ENCODE data around the gene NCOR2. TPM values are rescaled to one million over a fixed set of nuclear protein-coding genes. Genes with fewer than 3 reads are reported as not detected.

The NCOR2 gene
- total and polyA plus RNA-seq, 2 of the 8 experiments (the other 6 are each of a cell fraction or from before 2014, with no cell fraction given) = 14.8 to 275 TPM

DNA sequence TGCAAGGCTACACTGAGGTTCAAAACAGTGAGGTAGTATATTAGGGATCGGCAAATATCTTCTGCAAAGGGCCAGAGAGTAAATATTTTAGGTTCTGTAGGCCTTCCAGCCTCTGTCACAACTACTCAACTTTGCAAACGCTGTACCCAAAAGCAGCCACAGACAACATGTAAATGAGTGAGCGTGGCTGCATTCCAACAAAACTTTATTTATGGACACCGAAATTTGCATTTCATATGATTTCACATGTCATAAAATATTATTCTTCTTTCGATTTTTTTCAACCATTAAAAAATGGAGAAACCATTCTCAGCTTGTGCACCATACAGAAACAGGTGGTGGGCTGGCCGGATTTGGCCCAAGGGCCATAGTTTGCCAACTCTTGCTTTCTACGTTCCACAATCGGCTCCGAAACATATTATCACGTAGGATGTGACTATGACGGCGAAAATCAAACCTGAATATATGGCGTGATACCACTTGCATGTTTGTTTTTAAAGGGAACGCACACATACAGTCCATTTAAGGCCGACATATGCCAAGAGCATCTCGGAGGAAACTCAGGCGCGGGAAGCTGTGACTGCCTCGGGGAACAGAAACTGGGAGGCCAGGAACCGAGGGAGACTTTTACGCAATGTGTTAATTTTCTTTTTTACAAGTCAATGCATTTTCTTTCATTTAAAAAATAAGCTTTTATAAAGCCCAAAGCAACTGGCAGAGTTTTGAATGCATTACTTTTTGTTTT lies 7.1 kb downstream of the NCOR2 start:
- POLR2A ChIA-PET (ENCODE audit: partially characterized antibody) = interaction anchor here (0.9 to 1.0 kb wide), 3 partner anchors 16 to 60 kb away, joined by 4 to 5 read pairs (median 5); no protein-coding TSS in a partner anchor
- CTCF ChIA-PET (ENCODE audit: partially characterized antibody) = interaction anchor here (0.6 to 1.0 kb wide), 5 partner anchors 10 to 603 kb away, joined by 3 to 6 read pairs (median 3); no protein-coding TSS in a partner anchor
- no peak for FAIRE-seq
- Histone ChIP-seq H3K4me1 (replicated peaks in 1 of 4; ENCODE audit: control insufficient read depth in 3 of 4, insufficient read depth in 4 of 4, low read length in 3 of 4) (peaks cover 21 to 53% (median 37%) of the 10 kb centered on the region in 4 experiments), H3K4me2 (ENCODE audit: insufficient read depth in 1 of 2, low read depth in 2 of 2, low read length in 2 of 2) (peak overlapping the region; percentile 36 to 53; a peak in 3 of 4 replicates), H3K23me2 (ENCODE audit: low read depth, low read length) (peaks cover 2% of the 10 kb centered on the region; the same call in 1 of the 2 replicates), H4K91ac (replicated peaks; ENCODE audit: insufficient read length, low read length) (no peak overlapping the region), H4K8ac (ENCODE audit: extremely low read depth, insufficient read depth, low read length) (no peak overlapping the region), H3K9ac (replicated peaks in 1 of 4; ENCODE audit: extremely low read depth in 1 of 4, low read depth in 3 of 4, low read length in 3 of 4) (no peak overlapping the region), H2BK12ac (ENCODE audit: low read depth, low read length) (no peak overlapping the region), H3K79me2 (ENCODE audit: control insufficient read depth in 1 of 2, insufficient read depth in 2 of 2, low read length in 2 of 2) (peaks cover 85 to 99% of the 10 kb centered on the region in 2 experiments), H3K56ac (replicated peaks; ENCODE audit: insufficient read length, low read depth, low read length) (no peak overlapping the region), H3K4me3 (ENCODE audit: extremely low read depth in 1 of 4, insufficient read depth in 2 of 4, low read depth in 3 of 4, low read length in 4 of 4) (peak overlapping the region in 1 of 4 experiments; percentile 11; a peak in 3 of 8 replicates), H3K14ac (ENCODE audit: insufficient read length) (no peak overlapping the region), H3K4ac (replicated peaks; ENCODE audit: insufficient read length, low read depth, low read length) (no peak overlapping the region), H3K23ac (ENCODE audit: insufficient read length) (no peak overlapping the region), H4K20me1 (replicated peaks in 1 of 2; ENCODE audit: control insufficient read depth in 1 of 2, insufficient read depth in 2 of 2, low read length in 2 of 2) (peaks cover 56 to 68% of the 10 kb centered on the region in 2 experiments), H3K27me3 (replicated peaks in 1 of 4; ENCODE audit: control insufficient read depth in 3 of 4, extremely low read depth in 1 of 4, insufficient read depth in 3 of 4, low read length in 3 of 4) (no peaks in the 10 kb centered on the region), H3K36me3 (ENCODE audit: control insufficient read depth in 2 of 4, insufficient read depth in 4 of 4, low read length in 3 of 4) (no peaks in the 10 kb centered on the region), H3K18ac (ENCODE audit: extremely low read depth, low read length) (no peak overlapping the region), H2AFZ (ENCODE audit: low read length) (no peak overlapping the region), H2BK20ac (ENCODE audit: low read length) (no peak overlapping the region), H4K5ac (ENCODE audit: insufficient read length, low read depth, low read length) (no peak overlapping the region), H3K79me1 (ENCODE audit: low read depth, low read length) (peaks cover 19% of the 10 kb centered on the region), H2BK5ac (ENCODE audit: low read depth, low read length) (no peak overlapping the region), H3K27ac (ENCODE audit: low read depth, low read length) (no peak overlapping the region), H3K9me3 (ENCODE audit: insufficient read depth in 2 of 2, low read depth in 1 of 2, low read length in 1 of 2) (no peaks in the 10 kb centered on the region), H2BK120ac (replicated peaks; ENCODE audit: low read depth, low read length) (no peak overlapping the region), H2AK5ac (ENCODE audit: low read depth, low read length) (no peak overlapping the region), H2BK15ac (ENCODE audit: low read length) (no peak overlapping the region)
- 51% methylated on average over 21 of the region's 21 CpGs; no CpG with 5 or more reads in 1 of the 2 experiments for WGBS, 2 experiments (ENCODE audit: extremely low coverage in 1 of 2, insufficient coverage in 1 of 2, insufficient read length in 1 of 2, insufficient replicate concordance in 2 of 2, low coverage in 1 of 2, low lambda C conversion rate in 2 of 2, missing lambda C conversion rate in 1 of 2)
- DNase-seq (ENCODE audit: low read depth in 1 of 2, low spot score in 2 of 2) = no peak
- TF ChIP-seq CEBPB (IDR thresholded peaks at IDR 0.05; ENCODE audit: low read depth, low read length) (peak; percentile 56; the same call in 1 of the 2 replicates), PHF8 (conservative IDR thresholded peaks at IDR 0.05; ENCODE audit: low read depth, low read length) (no peak), ATF3 (IDR thresholded peaks at IDR 0.05; ENCODE audit: insufficient read depth, low read depth, low read length) (no peak), RFX5 (IDR thresholded peaks at IDR 0.05; ENCODE audit: borderline replicate concordance, low read depth, low read length) (no peak), EZH2 (IDR thresholded peaks at IDR 0.05; ENCODE audit: low read depth, low read length, severe bottlenecking) (no peak)

Measured in H1 (cell line).